ENCODE results near the gene CABP5.
"Not testable (repeated sequence)": the region's sequence is repeated elsewhere in the genome, so short reads cannot be mapped to it uniquely, and the experiment has no call there.

Gene CABP5

DNA sequence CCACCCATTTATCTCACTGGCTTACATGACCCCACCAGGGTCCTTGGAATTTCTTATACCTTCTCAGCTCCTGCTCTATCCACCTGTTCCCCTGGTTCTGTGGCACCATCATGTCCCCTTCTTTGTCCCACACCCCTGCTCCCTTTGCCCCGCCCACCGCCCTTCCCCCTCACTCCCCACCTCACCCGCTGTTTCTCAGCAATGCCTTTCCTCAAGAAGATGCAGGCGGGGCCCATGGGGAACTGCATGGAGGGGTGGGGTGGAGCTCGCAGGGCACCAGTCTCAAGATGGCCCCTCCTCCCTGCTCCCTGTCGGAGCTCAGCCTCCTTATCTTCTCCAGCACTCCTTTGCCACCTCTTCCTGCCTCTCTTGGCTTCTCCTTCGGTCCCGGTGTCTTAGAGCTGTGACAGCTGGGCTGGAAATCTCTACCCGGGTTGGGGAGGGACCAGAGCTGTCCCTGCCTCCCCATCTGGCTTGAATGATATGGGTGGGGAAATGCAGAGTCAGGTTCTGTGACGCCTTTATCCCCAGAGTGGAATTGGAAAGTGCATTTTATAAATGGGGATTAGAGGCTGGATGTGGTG is at the start of gene CABP5:
Gene CABP5 (minus strand): TSS at position 405 of the 584 bp plus-strand sequence. CDS start 157 bp downstream, at position 248.
- DNase-seq, result no peak

DNA sequence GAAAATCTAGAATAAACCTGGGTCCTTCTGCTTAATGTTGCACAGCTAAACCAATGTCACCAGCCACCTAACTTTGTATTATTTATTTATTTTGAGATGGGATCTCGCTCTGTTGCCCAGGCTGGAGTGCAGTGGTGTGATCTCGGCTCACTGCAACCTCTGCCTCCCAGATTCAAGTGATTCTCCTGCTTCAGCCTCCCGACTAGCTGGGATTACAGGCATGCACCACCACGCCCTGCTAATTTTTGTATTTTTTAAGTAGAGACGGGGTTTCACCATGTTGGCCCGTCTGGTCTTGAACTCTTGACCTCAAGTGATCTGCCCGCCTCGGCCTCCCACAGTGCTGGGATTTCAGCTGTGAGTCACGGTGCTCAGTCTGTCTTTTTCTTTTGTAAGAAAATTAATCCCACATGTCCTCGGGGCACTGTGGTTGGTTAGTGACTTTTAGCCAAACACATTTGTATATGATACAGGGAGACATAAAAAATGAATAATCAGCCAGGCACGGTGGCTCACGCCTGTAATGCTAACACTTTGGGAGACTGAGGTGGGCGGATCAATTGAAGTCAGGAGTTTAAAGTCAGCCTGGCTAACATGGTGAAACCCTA is 47.3 kb upstream of the CABP5 start:
- not testable (repeated sequence) for DNase-seq

DNA sequence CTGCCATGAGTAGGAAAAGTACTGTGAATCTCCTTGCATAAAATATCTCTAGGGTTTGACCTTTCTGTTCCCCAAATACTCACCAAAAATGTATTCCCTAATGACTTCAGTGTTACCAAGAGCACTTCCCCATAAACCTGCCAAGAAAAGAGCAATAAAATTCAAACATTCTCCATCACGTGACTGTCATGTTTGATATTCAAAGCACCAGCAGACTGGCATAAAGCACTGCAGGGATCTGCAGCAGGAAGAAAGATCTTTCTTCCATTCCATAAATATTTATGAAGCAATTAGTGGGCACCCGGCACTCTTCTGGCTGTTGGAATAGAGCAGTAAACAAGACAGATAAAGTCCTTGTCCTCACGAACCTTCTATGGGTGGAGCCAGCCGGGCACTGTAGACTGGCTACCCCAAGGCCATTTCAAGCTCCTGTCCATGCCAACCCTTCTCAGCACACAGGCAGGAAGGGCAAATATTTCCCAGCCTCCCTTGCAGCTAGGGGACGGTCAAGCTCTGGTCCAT is 46.5 kb upstream of the CABP5 start:
- no peak for DNase-seq

DNA sequence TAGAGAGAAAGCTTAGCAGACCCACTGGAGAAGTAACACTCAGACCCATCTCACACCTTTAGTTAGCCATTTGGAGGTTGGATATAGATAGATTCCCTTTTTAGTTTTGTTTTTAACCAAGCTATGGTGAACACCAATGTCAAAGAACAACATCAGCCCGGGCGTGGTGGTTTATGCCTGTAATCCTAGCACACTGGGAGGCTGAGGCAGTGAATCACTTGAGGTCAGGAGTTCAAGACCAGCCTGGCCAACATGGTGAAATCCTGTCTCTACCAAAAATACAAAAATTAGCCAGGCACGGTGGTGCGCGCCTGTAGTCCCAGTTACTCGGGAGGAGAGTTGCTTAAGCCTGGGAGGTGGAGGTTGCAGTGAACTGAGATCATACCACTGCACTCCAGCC is 45.1 kb upstream of the CABP5 start:
- DNase-seq, result not testable (repeated sequence)

DNA sequence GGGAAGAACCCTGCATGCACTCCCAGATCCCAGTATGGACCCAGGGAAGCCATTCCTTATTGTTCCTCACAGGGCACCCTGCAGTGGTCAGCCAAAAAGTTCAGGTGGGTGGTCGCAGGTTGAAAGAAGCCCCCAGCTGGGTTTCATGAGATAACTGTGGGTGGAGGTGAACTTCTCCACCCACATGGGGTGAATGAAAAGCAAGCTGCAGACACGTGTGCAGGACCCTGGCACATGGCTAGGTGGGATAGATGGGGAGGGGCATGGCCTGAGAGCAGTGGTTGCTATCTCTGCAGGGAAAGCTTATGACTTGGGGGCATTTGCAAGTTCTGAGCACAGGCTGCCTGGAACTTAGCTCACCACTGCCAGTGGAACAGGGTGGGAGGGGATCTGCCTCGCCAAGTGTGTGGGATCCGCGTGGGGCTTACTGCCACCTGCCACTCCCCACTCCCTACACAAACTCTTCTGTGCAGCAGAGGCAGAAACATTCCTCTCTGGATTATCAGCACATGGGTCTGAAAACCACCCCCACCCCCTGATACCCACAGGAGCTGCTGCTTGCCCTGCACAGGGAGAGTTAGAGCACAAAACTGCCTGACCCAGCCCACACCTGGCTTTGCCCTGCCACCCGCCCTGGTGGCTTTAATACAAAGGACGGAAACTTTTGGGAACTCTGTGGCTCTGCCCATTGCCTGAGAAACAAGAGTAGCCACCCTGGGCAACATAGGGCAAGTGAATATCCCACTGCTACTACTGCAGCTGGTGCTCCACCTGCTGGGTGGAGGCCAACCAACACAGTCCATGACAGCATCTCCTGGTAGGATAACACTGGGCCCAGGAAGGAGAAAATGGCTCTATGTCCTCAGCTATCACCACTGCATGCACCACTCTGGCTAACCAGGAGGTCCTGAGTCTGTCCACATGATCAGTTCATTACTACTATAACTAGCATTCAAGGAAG is 42.3 kb upstream of the CABP5 start:
- no peak for DNase-seq

DNA sequence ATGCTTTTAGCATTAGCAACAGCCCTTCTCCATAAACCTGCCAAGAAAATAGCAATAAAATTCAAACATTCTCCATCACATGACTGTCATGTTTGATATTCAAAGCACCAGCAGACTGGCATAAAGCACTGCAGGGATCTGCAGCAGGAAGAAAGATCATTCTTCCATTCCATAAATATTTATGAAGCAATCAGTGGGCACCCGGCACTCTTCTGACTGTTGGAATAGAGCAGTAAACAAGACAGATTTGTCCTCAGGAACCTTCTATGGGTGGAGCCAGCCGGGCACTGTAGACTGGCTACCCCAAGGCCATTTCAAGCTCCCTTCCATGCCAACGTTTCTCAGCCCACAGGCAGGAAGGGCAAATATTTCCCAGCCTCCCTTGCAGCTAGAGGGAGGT is 41.2 kb upstream of the CABP5 start:
- DNase-seq, result no peak

DNA sequence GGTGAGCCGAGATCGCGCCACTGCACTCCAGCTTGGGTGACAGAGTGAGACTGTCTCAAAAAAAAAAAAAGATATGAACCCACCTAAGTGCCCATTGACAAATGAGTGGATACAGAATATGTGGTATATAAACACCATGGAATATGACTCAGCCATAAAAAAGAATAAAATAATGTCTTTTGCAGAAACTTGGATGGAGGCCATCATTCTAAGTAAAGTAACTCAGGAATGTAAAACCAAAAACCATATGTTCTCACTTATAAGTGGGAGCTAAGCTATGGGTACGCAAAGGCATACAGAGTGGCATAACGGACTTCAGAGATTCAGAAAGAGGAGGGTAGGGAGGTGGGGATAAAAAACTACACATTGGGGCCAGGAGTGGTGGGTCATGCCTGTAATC is 37.2 kb upstream of the CABP5 start:
- DNase-seq, result no peak

DNA sequence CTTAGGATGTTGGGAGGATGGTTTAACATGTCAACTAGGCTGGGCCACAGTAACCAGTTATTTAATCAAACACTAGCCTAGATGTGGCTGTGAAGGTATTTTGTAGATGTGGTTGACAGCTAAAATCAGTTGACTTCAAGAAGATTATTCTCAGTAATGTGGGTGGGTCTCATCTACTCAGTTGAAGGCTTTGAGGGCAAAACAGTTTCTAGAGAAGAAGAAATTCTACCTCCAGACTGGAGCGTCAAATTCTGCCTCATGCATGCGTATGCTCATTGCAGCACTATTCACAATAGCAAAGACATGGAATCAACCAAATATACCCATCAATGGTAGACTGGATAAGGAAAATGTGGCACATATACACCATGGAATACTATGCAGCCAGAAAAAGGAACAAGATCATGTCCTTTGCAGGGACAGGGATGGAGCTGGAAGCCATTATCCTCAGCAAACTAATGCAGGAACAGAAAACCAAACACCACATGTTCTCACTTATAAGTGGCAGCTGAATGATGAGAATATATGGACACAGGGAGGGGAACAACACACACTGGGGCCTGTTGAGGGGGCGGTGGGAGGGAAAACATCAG is 26.4 kb upstream of the CABP5 start:
- not testable (repeated sequence) for DNase-seq

DNA sequence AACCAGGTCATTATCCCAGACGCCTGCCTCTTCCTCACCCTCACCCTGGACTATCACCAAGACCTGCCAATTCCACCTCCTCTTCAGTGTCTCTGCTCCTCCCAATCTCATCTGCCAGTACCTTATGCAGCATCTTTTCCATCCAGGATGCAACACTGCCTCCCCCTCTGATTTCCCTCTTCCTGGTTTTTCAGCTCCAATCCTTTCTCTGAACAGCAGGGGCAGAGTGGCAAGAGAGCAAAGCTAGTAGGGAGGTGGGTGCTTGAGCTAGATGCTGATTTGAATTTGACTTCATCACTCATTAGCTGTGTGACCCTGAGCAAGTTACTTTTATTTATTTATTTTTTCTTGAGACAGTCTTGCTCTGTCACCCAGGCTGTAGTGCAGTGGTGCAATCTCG is 25.6 kb upstream of the CABP5 start:
- DNase-seq, result no peak

DNA sequence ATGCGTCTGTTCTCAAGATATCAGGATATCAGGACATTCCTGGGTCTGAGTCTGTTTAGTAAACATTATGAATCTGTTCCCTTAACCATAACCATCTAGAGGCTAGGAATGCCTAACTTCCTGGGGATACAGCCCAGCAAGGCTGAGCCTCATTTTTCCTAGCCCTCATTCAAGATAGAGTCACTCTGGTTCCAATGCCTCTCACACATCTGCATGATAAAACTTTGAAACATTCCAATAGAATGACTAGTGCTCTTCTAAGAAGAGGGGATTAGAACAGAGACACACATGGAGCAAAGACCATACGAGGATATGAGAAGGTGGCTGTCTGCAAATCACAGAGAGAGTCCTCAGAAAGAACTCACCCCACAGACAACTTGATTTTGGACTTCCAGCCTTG is 20.6 kb upstream of the CABP5 start:
- no peak for DNase-seq

DNA sequence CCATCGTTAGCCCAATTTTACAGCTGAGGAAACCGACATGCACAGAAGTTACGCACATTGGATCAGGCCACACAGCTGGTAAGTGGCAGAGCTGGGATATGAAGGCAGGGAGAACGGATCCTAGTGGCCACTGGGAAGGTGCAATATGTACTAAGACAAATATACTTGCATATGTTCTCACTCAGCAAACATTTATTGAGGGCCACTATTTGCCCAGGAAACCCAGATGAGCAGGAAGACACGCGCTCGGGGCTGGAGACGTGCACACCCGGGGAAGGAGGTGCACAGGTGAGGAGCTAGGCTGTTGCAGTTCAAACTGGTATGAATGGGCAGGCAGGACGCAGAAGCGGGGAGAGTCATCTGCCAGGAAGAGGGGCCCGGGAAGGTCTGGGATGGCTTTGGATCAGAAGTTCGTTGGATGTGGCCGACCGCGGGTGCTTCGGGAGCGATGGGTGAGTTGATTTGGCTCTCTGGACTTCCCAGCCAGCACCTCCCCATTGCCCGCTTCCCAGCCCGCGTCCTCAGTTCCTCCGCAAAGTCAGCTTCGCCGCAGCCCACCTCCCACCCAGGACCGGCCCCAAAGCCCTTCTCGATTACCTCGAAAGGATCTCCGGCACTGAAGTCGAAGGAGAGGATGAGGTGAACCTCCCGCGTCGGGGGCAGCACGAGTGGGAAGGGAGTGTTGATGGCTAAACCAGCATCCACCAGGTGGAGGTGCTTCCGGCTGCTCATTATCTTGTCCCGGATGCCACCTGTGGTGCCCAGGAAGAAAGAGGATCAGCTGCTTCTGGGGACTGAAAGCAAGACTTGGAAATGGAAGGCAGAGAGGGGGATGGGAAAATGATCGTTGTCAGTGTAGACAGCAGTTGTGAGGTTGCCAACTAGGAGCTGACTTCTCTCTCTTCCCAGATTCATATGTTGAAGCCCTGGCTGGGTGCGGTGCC is 17.8 kb upstream of the CABP5 start:
- no peak for DNase-seq

DNA sequence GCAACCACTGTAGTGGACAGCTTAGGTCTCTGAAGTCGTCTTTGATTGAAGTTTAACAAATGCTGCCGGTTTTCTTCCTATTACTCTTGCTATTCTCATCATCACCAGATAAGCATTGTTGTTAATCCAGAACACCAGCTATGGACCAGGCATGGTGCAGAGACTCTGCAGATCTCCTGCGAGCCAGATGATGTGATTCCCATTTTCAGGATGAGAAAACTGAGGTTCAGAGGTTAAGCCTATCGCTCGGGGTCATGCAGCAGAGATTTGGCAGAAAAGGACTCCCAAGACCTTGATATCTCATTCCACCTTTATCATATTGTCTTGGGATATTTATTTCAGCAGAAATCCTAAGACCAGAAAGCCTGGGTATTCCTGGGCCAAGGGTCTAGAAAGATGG is 16.5 kb upstream of the CABP5 start:
- no peak for DNase-seq

DNA sequence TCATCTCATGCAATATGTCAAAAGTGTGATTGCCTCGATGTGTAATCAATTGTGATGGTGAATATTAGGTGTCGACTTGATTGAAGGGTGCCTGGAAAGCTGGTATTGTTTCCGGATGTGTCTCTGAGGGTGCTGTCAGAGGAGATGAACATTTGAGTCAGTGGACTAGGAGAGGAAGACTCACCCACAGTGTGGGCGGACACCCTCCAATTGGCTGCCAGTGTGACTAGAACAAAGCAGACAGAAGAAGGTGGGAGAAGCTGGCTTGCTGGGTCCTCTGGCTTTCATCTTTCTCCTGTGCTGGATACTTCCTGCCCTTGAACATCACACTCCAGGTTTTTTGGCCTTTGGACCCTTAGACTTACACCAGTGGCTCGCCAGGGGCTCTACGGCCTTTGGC is 15.5 kb upstream of the CABP5 start:
- DNase-seq, result no peak

DNA sequence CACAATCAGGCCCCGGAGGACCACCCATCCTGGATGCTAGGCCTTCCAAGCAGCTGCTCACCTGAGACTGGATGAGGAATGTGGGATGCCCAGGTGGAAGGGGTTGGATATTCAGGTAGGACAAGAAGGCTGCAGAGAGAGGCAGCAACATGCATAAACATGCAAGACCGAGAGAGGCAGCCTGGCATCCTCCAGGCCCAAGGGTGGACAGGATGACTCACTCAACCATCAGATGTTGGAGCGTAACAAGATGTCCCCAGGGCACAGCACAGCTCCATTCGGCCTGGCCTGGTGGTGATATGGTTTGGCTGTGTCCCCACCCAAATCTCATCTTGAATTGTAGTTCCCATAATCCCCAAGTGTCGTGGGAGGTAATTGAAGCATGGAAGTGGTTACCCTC is 10.0 kb upstream of the CABP5 start:
- DNase-seq, result no peak

DNA sequence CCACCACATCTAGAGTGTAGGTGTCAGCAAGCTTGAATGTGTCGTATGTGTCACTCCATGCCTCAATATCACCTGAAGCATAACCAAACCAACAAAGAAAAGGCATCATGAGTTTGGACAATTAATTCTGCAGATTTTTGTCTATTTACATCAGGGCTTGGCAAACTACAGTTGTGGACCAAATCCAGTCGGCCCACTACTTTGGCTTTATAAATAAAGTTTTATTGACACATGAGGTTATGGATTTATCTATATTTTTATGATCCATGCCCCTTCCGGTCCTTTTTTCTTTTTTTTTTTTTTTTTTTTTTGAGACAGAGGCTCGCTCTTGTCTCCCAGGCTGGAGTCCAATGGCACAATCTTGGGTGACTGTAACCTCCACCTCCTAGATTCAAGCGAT is 9.2 kb upstream of the CABP5 start:
- no peak for DNase-seq

DNA sequence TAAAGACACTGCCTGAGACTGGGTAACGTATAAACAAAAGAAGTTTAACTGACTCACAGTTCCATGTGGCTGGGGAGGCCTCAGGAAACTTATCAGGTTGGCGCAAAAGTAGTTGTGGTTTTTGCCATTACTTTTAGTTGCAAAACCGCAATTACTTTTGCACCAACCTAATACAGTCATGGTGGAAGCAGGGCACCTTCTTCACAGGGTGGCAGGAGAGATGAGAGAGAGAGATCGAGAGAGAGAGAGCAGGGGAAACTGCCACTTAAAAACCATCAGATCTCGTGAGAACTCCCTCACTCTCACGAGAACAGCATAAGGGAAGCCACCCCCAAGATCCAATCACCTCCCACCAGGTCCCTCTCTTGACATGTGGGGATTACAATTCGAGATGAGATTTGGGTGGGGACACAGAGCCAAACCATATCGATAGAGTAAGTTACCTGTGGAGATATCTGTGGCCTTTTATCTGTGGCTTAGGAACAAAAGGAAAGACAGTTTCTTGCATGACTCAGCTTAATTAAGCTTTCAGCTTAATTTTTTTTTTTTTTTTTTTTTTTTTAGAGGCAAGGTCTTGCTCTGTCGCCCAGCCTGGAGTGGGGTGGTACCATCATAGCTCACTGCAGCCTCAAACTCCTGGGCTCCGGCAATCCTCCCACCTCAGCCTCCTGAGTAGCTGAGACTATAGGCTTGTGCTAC is 7.6 kb upstream of the CABP5 start:
- no peak for DNase-seq

DNA sequence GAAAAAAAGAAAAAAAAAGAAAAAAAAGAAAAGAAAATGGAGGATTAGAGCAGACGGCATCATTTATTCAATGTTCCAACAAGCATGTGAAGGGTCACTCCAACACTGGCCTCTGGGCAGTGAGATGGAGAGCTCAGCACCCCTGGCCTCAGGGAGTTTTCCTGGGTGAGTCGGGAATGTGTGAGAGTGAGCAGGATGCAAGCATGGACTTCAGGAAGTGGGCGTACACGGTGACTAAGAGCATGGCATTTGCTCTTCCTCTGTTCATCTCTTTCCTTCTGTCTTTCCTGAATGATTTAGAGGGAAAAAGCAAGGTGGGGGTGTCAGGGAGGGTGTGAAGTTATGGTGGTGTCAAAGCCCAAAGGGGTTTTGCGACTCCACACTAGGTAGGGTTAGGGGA is 682 bp upstream of the CABP5 start:
- no peak for DNase-seq

DNA sequence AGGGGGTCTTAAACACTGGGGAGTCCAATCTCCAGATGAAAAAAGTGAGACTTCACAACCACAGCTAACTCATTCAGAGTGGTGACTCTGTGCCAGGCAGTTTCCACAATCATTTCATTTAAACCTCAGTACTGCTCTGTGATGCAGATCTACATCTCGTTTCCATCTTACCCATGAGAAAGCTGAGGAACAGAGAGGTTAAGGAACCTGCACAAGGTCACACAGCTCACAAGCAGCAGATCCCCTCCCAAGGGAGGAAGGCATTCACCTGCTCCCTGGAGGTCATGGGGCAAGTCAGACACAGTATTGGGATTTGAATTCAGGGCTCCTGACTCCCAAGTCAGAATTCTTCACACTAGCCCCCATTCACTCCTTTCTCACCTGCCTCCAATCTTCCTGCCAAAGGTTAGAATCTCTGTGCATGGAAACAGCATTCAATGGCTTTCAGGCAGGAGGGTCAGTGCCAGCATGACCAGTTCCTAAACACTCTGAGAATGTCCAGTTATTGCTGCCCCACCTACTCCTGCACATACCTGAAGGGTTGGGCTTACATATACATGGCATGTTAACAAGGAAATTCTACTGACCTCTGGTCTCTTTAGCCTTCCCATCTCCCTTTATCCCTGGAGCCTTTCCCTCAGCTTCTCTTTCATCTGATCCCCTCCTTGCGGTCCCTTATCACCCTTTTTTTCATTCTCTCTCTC is 1.9 kb downstream of the CABP5 start:
- no peak for DNase-seq

DNA sequence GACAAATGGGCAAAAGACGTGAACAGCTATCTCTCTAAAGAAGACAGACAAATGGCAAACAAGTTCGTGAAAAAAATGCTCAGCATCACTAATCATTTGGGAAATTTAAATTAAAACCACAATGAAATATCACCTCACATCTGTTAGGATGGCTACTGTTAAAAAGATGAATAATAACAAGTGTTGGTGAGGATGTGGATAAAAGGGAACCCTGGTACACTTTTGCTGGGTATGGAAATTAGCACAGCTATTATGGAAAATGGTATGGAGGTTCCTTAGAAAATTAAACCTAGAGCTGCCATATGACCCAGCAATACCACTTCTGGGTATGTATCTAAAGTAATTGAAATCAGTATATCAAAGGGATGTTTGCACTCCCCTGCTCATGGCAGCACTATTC is 7.1 kb downstream of the CABP5 start:
- DNase-seq, result no peak

DNA sequence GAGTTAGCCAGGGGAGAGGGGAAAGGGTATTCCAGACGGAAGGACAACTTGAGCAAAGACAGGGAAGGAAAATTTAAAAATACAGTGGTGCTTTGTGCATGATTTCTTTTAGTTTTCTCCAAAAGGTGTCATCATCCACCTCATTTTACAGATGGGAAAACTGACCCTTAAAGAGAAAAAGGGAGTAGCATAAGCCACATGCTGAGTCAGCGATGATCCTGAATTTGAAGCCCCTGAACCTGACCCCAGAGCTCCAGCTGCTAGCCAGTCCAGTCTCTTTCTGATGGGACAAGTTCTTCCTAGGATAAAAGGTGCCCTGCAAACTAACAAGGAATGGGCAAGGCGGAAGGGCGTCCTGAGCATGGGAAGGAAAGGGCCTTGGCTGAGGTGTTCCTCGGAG is 10.3 kb downstream of the CABP5 start:
- no peak for DNase-seq

DNA sequence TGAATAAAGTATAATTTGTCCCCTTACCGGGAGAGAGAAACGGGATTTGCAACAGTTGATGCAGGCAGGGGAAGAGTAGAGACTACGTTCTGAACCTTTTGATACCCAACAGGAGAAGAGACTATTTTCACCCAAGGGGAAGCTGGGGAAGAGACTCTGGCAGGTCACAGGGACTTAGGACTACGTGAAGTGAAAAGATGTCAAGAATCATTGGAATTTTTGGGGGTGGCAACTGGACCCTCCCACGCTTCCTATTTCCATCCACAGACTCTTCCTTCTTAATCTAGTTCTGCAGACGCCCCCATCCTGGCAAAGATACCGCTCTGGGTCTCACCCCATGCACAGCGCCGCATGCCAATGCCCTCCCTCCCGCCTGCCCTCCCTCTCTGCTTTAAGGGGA is 13.8 kb downstream of the CABP5 start:
- DNase-seq, result no peak
